Fibroblast of mammary gland (primary cell): ENCODE measurements around the gene COX5B.
A peak's percentile ranks its signal among the peaks of the same experiment; 100 is the strongest.
"Not testable (repeated sequence)": the region's sequence is repeated elsewhere in the genome, so short reads cannot be mapped to it uniquely, and the experiment has no call there.

Experiments
- DNase-seq: peaks from one replicate; pipeline ENCODE4 v3.0.0-alpha.2; 2010; ENCODE audit warnings: low read depth
- H3K4me3 ChIP-seq: 2 replicates; pipeline ENCODE4 v1.5.1; 2011; ENCODE audit warnings: low read depth, mild to moderate bottlenecking, low read length, moderate library complexity; ENCODE audit not compliant: control insufficient read depth
- CTCF ChIP-seq: conservative IDR thresholded peaks from 2 replicates; pipeline ENCODE4 v1.5.1; 2011; ENCODE audit warnings: low read depth, low read length, inconsistent platforms; ENCODE audit not compliant: control insufficient read depth, insufficient read depth

COX5B gene

GRCh38 chr2:97663962-97664635, 18.2 kb downstream of the COX5B start, which contains the start of gene ACTR1B:
ACTR1B (minus strand) TSS chr2:97664044; CDS start chr2:97663890, 154 bp downstream.
- peak; percentile 97 for DNase-seq
- peak; percentile 47 for TF ChIP-seq CTCF
- H3K4me3 ChIP-seq: peak within 1 kb of the TSS; percentile 82

- peak overlapping the region; percentile 82 for H3K4me3 ChIP-seq
- DNase-seq: no peak
- no peak for TF ChIP-seq CTCF
Measured at GRCh38 chr2:97664636-97664970, 18.7 kb downstream of the COX5B start.

- no peak for TF ChIP-seq CTCF
- DNase-seq: no peak
- no peak within 1 kb of the TSS for H3K4me3 ChIP-seq
Measured at GRCh38 chr2:97669448-97669847, 23.6 kb downstream of the COX5B start, which contains the start of gene C2orf92. C2orf92 (plus strand) TSS chr2:97669713; CDS start chr2:97669789, 76 bp downstream.

- TF ChIP-seq CTCF: no peak
Measured at GRCh38 chr2:97670471-97670870, 24.6 kb downstream of the COX5B start.

GRCh38 chr2:97671526-97671925, 25.7 kb downstream of the COX5B start:
- no peak for TF ChIP-seq CTCF
- no peak overlapping the region for H3K4me3 ChIP-seq
- no peak for DNase-seq

More at GRCh38 chr2:97670471-97670870, 24.6 kb downstream of the COX5B start:
- DNase-seq: no peak
- H3K4me3 ChIP-seq: no peak overlapping the region

GRCh38 chr2:97672606-97673140, 26.8 kb downstream of the COX5B start:
- not testable (repeated sequence) for H3K4me3 ChIP-seq, DNase-seq

GRCh38 chr2:97673182-97673914, 27.5 kb downstream of the COX5B start:
- no peak for DNase-seq
- TF ChIP-seq CTCF: no peak
- no peak overlapping the region for H3K4me3 ChIP-seq
